CD8-positive, alpha-beta memory T cell (primary cell): ENCODE results near the gene XYLT2. TPM values are rescaled to one million over a fixed set of nuclear protein-coding genes. Genes with fewer than 3 reads are reported as not detected.
A peak's percentile ranks its signal among the peaks of the same experiment; 100 is the strongest.

Experiments
- CTCF ChIA-PET: fragments of 350-600 bp; sonication (Branson Sonifier 250); formaldehyde crosslinking; loops from one replicate; lab custom pipeline; 2021; ENCODE audit warnings: antibody characterized with exemption; lab: Charles Lee
- POLR2A ChIA-PET: fragments of 350-600 bp; sonication (Branson Sonifier 250); formaldehyde crosslinking; loops from one replicate; lab custom pipeline; 2021; ENCODE audit warnings: antibody characterized with exemption; lab: Charles Lee
- DNase-seq, 5 donors: peaks; one replicate each; pipeline versions ENCODE4 v3.0.0 to v3.0.0-alpha.2; 2020 to 2022; ENCODE audit warnings: mixed read lengths in 1 of 5
- H3K27ac ChIP-seq: one replicate; pipeline ENCODE4 v1.7.0; 2013; ENCODE audit warnings: low read depth, mild to moderate bottlenecking, low read length, moderate library complexity
- H3K27me3 ChIP-seq: 2 replicates; pipeline ENCODE4 v1.7.0; 2013; ENCODE audit warnings: low read length, mild to moderate bottlenecking; ENCODE audit not compliant: insufficient read depth, poor library complexity, severe bottlenecking
- H3K36me3 ChIP-seq: 2 replicates; pipeline ENCODE4 v1.7.0; 2013; ENCODE audit warnings: mild to moderate bottlenecking, low read length, moderate library complexity; ENCODE audit not compliant: insufficient read depth
- H3K4me1 ChIP-seq: 2 replicates; pipeline ENCODE4 v1.7.0; 2013; ENCODE audit warnings: mild to moderate bottlenecking, low read length, moderate library complexity; ENCODE audit not compliant: insufficient read depth
- H3K4me3 ChIP-seq: 2 replicates; pipeline ENCODE4 v1.7.0; 2013; ENCODE audit warnings: mild to moderate bottlenecking, low read length
- H3K9me3 ChIP-seq: 2 replicates; pipeline ENCODE4 v1.7.0; 2013; ENCODE audit warnings: mild to moderate bottlenecking, low read length
- H3K27ac Mint-ChIP-seq, 8 donors: one replicate each; pipeline ENCODE4 v1.8.0; 2020 to 2021; ENCODE audit warnings: mixed read lengths in 8 of 8, mild to moderate bottlenecking in 6 of 8, inconsistent platforms in 3 of 8, moderate library complexity in 3 of 8
- H3K27me3 Mint-ChIP-seq, 2 donors: one replicate each; pipeline ENCODE4 v1.8.0; 2020 to 2021; ENCODE audit warnings: mixed read lengths in 2 of 2, mild to moderate bottlenecking in 1 of 2, moderate library complexity in 1 of 2
- H3K36me3 Mint-ChIP-seq, 3 donors: one replicate each; pipeline ENCODE4 v1.8.0; 2020 to 2021; ENCODE audit warnings: mixed read lengths in 3 of 3, inconsistent platforms in 1 of 3, mild to moderate bottlenecking in 1 of 3
- H3K4me1 Mint-ChIP-seq, 3 donors: one replicate each; pipeline ENCODE4 v1.8.0; 2020 to 2021; ENCODE audit warnings: mixed read lengths in 3 of 3, inconsistent platforms in 1 of 3, mild to moderate bottlenecking in 1 of 3
- H3K4me3 Mint-ChIP-seq, 7 donors: one replicate each; pipeline ENCODE4 v1.8.0; 2020 to 2021; ENCODE audit warnings: mixed read lengths in 7 of 7, mild to moderate bottlenecking in 6 of 7, moderate library complexity in 4 of 7, inconsistent platforms in 2 of 7
- H3K9me3 Mint-ChIP-seq, 5 donors: one replicate each; pipeline ENCODE4 v1.8.0; 2020 to 2022; ENCODE audit warnings: mixed read lengths in 5 of 5, mild to moderate bottlenecking in 3 of 5, moderate library complexity in 2 of 5, inconsistent platforms in 1 of 5
- polyA plus RNA-seq: library from polyadenylated mRNA; unstranded; fragments of 300-500 nt; fragmentation: Illumina TruSeq; gene quantifications from one replicate; pipeline ENCODE4 v1.2.3, GENCODE V29; 2021
- total RNA-seq, 2 experiments: library from RNA; stranded (reverse); gene quantifications; one replicate each; pipeline ENCODE4 v1.2.3, GENCODE V29; 2021

XYLT2 gene
- total and polyA plus RNA-seq, 3 experiments from 2014 or later: 17.8 to 32.6 (median 31.8) TPM

DNA sequence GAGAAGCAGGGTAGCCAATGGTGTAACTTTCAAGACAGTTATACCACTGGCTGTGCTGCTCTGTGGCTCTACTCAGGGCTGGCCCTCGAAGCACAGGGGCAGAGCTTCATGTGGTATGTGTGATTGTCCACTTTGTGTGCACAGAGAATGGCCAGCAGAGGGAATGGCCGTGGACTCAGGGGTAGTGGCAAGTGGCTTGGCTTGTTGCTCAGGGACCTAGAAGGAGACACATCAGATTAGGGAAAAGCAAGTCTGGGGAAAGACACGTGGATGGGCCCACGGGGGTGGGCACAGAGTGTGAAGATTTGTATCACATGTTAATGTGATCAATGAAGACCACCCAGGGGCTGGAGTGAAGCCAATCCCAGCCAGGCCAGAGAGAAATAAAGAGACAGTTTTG lies 20.0 kb upstream of the XYLT2 start:
- Histone ChIP-seq H3K27ac (no peak overlapping the region), H3K4me1 (no peaks in the 10 kb centered on the region), H3K36me3 (no peaks in the 10 kb centered on the region), H3K9me3 (no peaks in the 10 kb centered on the region), H3K27me3 (no peaks in the 10 kb centered on the region), H3K4me3 (no peak overlapping the region)
- Mint-ChIP-seq H3K36me3 (no peaks in the 10 kb centered on the region), H3K4me3 (no peak overlapping the region), H3K27me3 (peaks cover 0 to 5% of the 10 kb centered on the region in 2 donors), H3K27ac (no peak overlapping the region), H3K4me1 (no peaks in the 10 kb centered on the region), H3K9me3 (no peaks in the 10 kb centered on the region)
- POLR2A ChIA-PET: no interaction called here
- CTCF ChIA-PET: no interaction called here
- DNase-seq: no peak

DNA sequence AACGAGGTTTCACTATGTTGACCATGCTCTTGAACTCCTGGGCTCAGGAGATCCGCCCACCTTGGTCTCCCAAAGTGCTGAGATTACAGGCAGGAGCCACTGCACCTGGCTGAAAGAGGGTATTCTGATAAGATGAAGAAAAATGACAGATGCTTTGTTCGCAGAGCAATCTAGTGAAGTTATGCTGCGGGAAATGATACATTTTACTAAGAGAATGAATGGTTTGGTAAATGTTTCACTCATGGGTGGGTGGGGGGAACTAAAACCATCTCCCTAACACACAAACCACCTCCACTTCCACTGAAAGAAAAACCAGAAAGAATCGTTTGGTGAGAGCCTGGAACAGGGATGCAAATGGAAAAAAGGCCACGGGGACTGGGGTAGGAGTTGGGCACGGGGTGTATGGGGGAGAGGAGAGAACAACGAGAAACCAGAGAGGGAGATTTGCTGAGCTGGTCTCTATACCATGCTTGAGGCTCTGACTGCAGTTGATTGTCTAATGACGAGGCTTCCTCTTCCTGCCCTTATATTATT lies 19.0 kb upstream of the XYLT2 start:
- Mint-ChIP-seq H3K27ac (peak overlapping the region in 1 of 8 donors; percentile 46), H3K4me1 (no peaks in the 10 kb centered on the region), H3K27me3 (peaks cover 0 to 5% of the 10 kb centered on the region in 2 donors), H3K9me3 (no peaks in the 10 kb centered on the region), H3K4me3 (peak overlapping the region in 1 of 7 donors; percentile 36), H3K36me3 (no peaks in the 10 kb centered on the region)
- H3K36me3 ChIP-seq: no peaks in the 10 kb centered on the region
- DNase-seq: no peak
- H3K9me3 ChIP-seq: no peaks in the 10 kb centered on the region
- CTCF ChIA-PET: no interaction called here
- no peak overlapping the region for H3K4me3 ChIP-seq
- H3K4me1 ChIP-seq: no peaks in the 10 kb centered on the region
- POLR2A ChIA-PET: no interaction called here
- no peak overlapping the region for H3K27ac ChIP-seq
- no peaks in the 10 kb centered on the region for H3K27me3 ChIP-seq

- Mint-ChIP-seq H3K27me3 (peaks cover 9 to 11% of the 10 kb centered on the region in 2 donors), H3K36me3 (no peaks in the 10 kb centered on the region), H3K27ac (peak overlapping the region in 1 of 8 donors; percentile 63), H3K4me3 (no peak overlapping the region), H3K4me1 (peaks cover 1 to 3% (median 3%) of the 10 kb centered on the region in 3 donors), H3K9me3 (no peaks in the 10 kb centered on the region)
- CTCF ChIA-PET: no interaction called here
- H3K27ac ChIP-seq: no peak overlapping the region
- no peak overlapping the region for H3K4me3 ChIP-seq
- H3K9me3 ChIP-seq: no peaks in the 10 kb centered on the region
- no peaks in the 10 kb centered on the region for H3K36me3 ChIP-seq
- POLR2A ChIA-PET: no interaction called here
- no peaks in the 10 kb centered on the region for H3K27me3 ChIP-seq
- DNase-seq: no peak
- H3K4me1 ChIP-seq: no peaks in the 10 kb centered on the region
These were observed 17.3 kb upstream of the XYLT2 start for GRCh38 chr17:50328363-50329325.

GRCh38 chr17:50329716-50330115 lies 16.2 kb upstream of the XYLT2 start:
- no peaks in the 10 kb centered on the region for H3K36me3 Mint-ChIP-seq
- H3K4me1 Mint-ChIP-seq: peaks cover 5 to 9% (median 8%) of the 10 kb centered on the region in 3 donors
- no peaks in the 10 kb centered on the region for H3K36me3 ChIP-seq
- CTCF ChIA-PET: no interaction called here
- no peak overlapping the region for H3K4me3 ChIP-seq
- no peak overlapping the region for H3K4me3 Mint-ChIP-seq
- H3K27me3 Mint-ChIP-seq: peaks cover 14 to 15% of the 10 kb centered on the region in 2 donors
- no peak for DNase-seq
- H3K27me3 ChIP-seq: no peaks in the 10 kb centered on the region
- H3K4me1 ChIP-seq: no peaks in the 10 kb centered on the region
- no peaks in the 10 kb centered on the region for H3K9me3 Mint-ChIP-seq
- no peaks in the 10 kb centered on the region for H3K9me3 ChIP-seq
- POLR2A ChIA-PET: no interaction called here
- no peak overlapping the region for H3K27ac ChIP-seq
- no peak overlapping the region for H3K27ac Mint-ChIP-seq

DNA sequence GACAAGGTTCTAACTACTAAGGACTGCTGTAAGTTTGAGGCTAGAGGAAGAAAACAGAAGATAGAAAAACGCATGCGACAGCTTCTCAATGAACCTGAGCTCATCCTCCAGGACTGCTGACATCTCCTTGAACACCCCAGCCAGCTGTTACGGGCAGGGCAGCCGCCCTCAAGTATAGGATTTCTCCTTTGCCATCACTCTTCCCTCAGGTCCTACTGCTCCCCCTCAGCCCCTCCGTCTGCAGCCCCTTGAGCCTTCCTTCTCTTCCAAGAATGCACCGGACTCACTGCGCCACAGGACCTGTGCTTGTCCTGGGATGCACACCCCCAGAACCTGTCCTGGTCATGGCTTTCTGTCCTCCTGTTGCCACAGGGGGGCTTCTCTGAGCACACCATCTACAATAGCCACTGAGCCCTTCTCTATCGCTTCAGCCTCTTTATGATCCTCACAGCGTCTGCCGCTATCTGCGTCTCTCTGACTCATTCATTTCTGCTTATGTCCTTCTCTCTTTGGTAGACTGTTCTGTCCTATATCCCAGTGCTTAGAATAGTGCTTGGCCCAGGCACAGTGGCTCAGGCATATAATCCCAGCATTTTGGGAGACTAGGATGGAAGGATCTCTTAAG lies 15.7 kb upstream of the XYLT2 start:
- H3K27ac Mint-ChIP-seq: no peak overlapping the region
- POLR2A ChIA-PET: no interaction called here

GRCh38 chr17:50331085-50331791 lies 14.7 kb upstream of the XYLT2 start:
- H3K4me3 Mint-ChIP-seq: no peak overlapping the region
- H3K36me3 Mint-ChIP-seq: no peaks in the 10 kb centered on the region
- Histone ChIP-seq H3K27ac (no peak overlapping the region), H3K27me3 (no peaks in the 10 kb centered on the region), H3K4me3 (no peak overlapping the region), H3K9me3 (no peaks in the 10 kb centered on the region), H3K36me3 (no peaks in the 10 kb centered on the region), H3K4me1 (no peaks in the 10 kb centered on the region)
- H3K27me3 Mint-ChIP-seq: peaks cover 15 to 24% of the 10 kb centered on the region in 2 donors
- CTCF ChIA-PET: no interaction called here
- no peaks in the 10 kb centered on the region for H3K9me3 Mint-ChIP-seq
- POLR2A ChIA-PET: no interaction called here
- H3K4me1 Mint-ChIP-seq: peaks cover 5 to 9% (median 8%) of the 10 kb centered on the region in 3 donors
- no peak for DNase-seq
- H3K27ac Mint-ChIP-seq: no peak overlapping the region

More for the DNA sequence above, 15.7 kb upstream of the XYLT2 start:
- no peak for DNase-seq
- Histone ChIP-seq H3K36me3 (no peaks in the 10 kb centered on the region), H3K27ac (no peak overlapping the region), H3K4me3 (no peak overlapping the region), H3K9me3 (no peaks in the 10 kb centered on the region), H3K27me3 (no peaks in the 10 kb centered on the region), H3K4me1 (no peaks in the 10 kb centered on the region)
- H3K27me3 Mint-ChIP-seq: peaks cover 15 to 19% of the 10 kb centered on the region in 2 donors
- no peak overlapping the region for H3K4me3 Mint-ChIP-seq
- H3K4me1 Mint-ChIP-seq: peaks cover 5 to 9% (median 8%) of the 10 kb centered on the region in 3 donors
- H3K36me3 Mint-ChIP-seq: no peaks in the 10 kb centered on the region
- H3K9me3 Mint-ChIP-seq: no peaks in the 10 kb centered on the region
- CTCF ChIA-PET: no interaction called here

- Mint-ChIP-seq H3K4me1 (peaks cover 5 to 9% (median 8%) of the 10 kb centered on the region in 3 donors), H3K4me3 (no peak overlapping the region), H3K27ac (no peak overlapping the region), H3K27me3 (peaks cover 15 to 24% of the 10 kb centered on the region in 2 donors), H3K9me3 (no peaks in the 10 kb centered on the region), H3K36me3 (no peaks in the 10 kb centered on the region)
- Histone ChIP-seq H3K4me1 (no peaks in the 10 kb centered on the region), H3K27me3 (no peaks in the 10 kb centered on the region), H3K4me3 (no peak overlapping the region), H3K36me3 (no peaks in the 10 kb centered on the region), H3K9me3 (no peaks in the 10 kb centered on the region), H3K27ac (no peak overlapping the region)
- ChIA-PET POLR2A (no interaction called here), CTCF (no interaction called here)
- no peak for DNase-seq
These were observed 13.7 kb upstream of the XYLT2 start for GRCh38 chr17:50332196-50332595.
